ENCODE measurements around the gene MUC5B. TPM values are rescaled to one million over a fixed set of nuclear protein-coding genes. Genes with fewer than 3 reads are reported as not detected.

MUC5B gene
- total RNA-seq, 1 donor from 2014 or later = not detected

DNA sequence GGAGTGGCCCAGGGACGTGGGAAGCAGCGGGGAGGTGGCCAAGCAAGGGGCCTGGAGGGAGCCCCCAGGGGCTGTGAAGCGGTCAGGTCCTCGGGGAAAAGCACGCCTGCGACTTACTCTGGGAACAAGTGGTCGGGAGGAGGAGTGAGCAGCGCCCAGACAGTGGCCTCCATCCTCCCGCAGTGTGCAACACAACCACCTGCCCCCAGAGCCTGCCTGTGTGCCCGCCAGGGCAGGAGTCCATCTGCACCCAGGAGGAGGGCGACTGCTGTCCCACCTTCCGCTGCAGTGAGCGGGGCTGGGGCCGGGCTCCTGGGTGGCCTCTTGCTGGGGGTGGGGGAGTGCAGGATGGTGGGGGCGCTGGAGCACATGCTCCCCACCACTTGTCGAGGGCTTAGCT, 35.0 kb downstream of the MUC5B start:
- H3K79me2 ChIP-seq (ENCODE audit: insufficient read depth, low read length) = no peaks in the 10 kb centered on the region
- Mint-ChIP-seq H3K27ac (ENCODE audit: unreplicated experiment) (no peak overlapping the region), H3K9me3 (ENCODE audit: unreplicated experiment) (peaks cover 4% of the 10 kb centered on the region), H3K4me1 (ENCODE audit: low read depth, unreplicated experiment) (no peaks in the 10 kb centered on the region), H3K4me3 (ENCODE audit: unreplicated experiment) (no peak overlapping the region), H3K36me3 (ENCODE audit: low read depth, unreplicated experiment) (peaks cover 3% of the 10 kb centered on the region), H3K27me3 (ENCODE audit: low read depth, unreplicated experiment) (peaks cover 4% of the 10 kb centered on the region)
- H3K36me3 ChIP-seq (ENCODE audit: insufficient read depth, low read length) = no peaks in the 10 kb centered on the region
- TF ChIP-seq EZH2 (IDR thresholded peaks at IDR 0.05; ENCODE audit: insufficient read depth, low read length) = no peak
- TF ChIP-seq, protein P1, sequence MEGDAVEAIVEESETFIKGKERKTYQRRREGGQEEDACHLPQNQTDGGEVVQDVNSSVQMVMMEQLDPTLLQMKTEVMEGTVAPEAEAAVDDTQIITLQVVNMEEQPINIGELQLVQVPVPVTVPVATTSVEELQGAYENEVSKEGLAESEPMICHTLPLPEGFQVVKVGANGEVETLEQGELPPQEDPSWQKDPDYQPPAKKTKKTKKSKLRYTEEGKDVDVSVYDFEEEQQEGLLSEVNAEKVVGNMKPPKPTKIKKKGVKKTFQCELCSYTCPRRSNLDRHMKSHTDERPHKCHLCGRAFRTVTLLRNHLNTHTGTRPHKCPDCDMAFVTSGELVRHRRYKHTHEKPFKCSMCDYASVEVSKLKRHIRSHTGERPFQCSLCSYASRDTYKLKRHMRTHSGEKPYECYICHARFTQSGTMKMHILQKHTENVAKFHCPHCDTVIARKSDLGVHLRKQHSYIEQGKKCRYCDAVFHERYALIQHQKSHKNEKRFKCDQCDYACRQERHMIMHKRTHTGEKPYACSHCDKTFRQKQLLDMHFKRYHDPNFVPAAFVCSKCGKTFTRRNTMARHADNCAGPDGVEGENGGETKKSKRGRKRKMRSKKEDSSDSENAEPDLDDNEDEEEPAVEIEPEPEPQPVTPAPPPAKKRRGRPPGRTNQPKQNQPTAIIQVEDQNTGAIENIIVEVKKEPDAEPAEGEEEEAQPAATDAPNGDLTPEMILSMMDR (IDR thresholded peaks at IDR 0.05; ENCODE audit: insufficient read depth, low read depth, low read length) = no peak
- H3K27ac ChIP-seq (ENCODE audit: low read depth, low read length) = no peak overlapping the region
- H3K9ac ChIP-seq (ENCODE audit: low read length) = no peak overlapping the region
- H3K27me3 ChIP-seq (ENCODE audit: insufficient read depth, low read length) = no peaks in the 10 kb centered on the region
- no peak overlapping the region for H2AFZ ChIP-seq (ENCODE audit: low read depth, low read length)
- H3K9me3 ChIP-seq (ENCODE audit: insufficient read depth, low read depth, low read length) = no peaks in the 10 kb centered on the region
- no peak overlapping the region for H3K4me2 ChIP-seq (ENCODE audit: low read length)
- H3K4me3 ChIP-seq (ENCODE audit: insufficient read depth, low read depth, low read length) = no peak overlapping the region
- FAIRE-seq (no peak), DNase-seq (ENCODE audit: low read depth) (no peak)
- H4K20me1 ChIP-seq (ENCODE audit: insufficient read depth, low read length) = no peaks in the 10 kb centered on the region
- H3K4me1 ChIP-seq (ENCODE audit: insufficient read depth, low read length) = no peaks in the 10 kb centered on the region

DNA sequence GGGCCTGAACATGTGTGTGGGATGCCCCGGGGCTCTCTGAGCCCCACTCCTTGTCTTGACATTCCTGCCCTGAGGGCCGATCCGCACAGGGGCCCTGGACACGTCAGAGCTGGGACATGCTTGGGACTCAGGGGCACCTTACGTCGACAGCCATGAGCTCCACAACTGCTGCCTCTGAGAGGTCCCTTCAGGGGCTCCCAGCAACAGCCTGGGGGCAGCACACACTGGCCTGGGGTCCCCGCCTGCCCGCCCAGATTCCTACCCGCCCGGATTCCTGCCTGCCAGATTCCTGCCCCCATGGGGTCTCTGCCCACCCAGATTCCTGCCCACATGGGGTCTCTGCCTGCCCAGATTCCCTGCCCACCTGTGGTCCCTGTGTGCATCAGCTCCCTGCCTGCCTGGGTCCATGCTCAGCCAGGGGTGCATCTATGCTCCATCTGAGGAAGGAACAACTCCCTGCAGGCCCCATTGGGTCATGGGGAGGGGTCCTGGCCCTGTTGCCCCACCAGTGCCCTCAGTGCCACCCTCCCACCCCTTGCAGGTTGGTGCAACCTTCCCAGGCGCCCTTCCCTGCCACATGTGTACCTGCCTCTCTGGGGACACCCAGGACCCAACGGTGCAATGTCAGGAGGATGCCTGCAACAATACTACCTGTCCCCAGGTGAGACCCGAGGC, 35.7 kb downstream of the MUC5B start:
- Mint-ChIP-seq H3K27me3 (ENCODE audit: low read depth, unreplicated experiment) (peaks cover 4% of the 10 kb centered on the region), H3K36me3 (ENCODE audit: low read depth, unreplicated experiment) (peaks cover 2% of the 10 kb centered on the region), H3K27ac (ENCODE audit: unreplicated experiment) (no peak overlapping the region), H3K9me3 (ENCODE audit: unreplicated experiment) (peaks cover 1% of the 10 kb centered on the region), H3K4me3 (ENCODE audit: unreplicated experiment) (peak overlapping the region; percentile 45), H3K4me1 (ENCODE audit: low read depth, unreplicated experiment) (no peaks in the 10 kb centered on the region)
- Histone ChIP-seq H3K36me3 (ENCODE audit: insufficient read depth, low read length) (no peaks in the 10 kb centered on the region), H3K79me2 (ENCODE audit: insufficient read depth, low read length) (no peaks in the 10 kb centered on the region), H2AFZ (ENCODE audit: low read depth, low read length) (no peak overlapping the region), H3K27me3 (ENCODE audit: insufficient read depth, low read length) (no peaks in the 10 kb centered on the region), H3K4me3 (ENCODE audit: insufficient read depth, low read depth, low read length) (no peak overlapping the region), H3K9me3 (ENCODE audit: insufficient read depth, low read depth, low read length) (no peaks in the 10 kb centered on the region), H4K20me1 (ENCODE audit: insufficient read depth, low read length) (no peaks in the 10 kb centered on the region), H3K9ac (ENCODE audit: low read length) (no peak overlapping the region), H3K4me1 (ENCODE audit: insufficient read depth, low read length) (no peaks in the 10 kb centered on the region), H3K27ac (ENCODE audit: low read depth, low read length) (no peak overlapping the region), H3K4me2 (ENCODE audit: low read length) (no peak overlapping the region)
- TF ChIP-seq, protein P1 (IDR thresholded peaks at IDR 0.05; ENCODE audit: insufficient read depth, low read depth, low read length) = no peak
- TF ChIP-seq EZH2 (IDR thresholded peaks at IDR 0.05; ENCODE audit: insufficient read depth, low read length) = no peak
- DNase-seq (ENCODE audit: low read depth) (no peak), FAIRE-seq (no peak)

DNA sequence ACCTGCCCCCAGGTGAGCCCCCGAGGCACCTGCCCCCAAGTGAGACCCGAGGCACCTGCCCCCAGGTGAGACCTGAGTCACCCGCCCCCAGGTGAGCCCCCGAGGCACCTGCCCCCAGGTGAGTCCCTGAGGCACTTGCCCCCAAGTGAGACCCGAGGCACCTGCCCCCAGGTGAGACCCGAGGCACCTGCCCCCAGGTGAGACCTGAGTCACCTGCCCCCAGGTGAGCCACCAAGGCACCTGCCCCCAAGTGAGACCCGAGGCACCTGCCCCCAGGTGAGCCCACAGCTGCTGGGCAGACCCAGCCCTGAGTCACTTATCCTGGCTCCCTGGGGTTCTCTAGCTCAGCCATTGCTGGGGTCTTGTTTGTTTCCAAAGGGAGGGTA, 36.2 kb downstream of the MUC5B start:
- Mint-ChIP-seq H3K9me3 (ENCODE audit: unreplicated experiment) (no peaks in the 10 kb centered on the region), H3K27ac (ENCODE audit: unreplicated experiment) (no peak overlapping the region), H3K4me1 (ENCODE audit: low read depth, unreplicated experiment) (no peaks in the 10 kb centered on the region), H3K36me3 (ENCODE audit: low read depth, unreplicated experiment) (no peaks in the 10 kb centered on the region), H3K4me3 (ENCODE audit: unreplicated experiment) (no peak overlapping the region), H3K27me3 (ENCODE audit: low read depth, unreplicated experiment) (peaks cover 2% of the 10 kb centered on the region)
- Histone ChIP-seq H3K4me2 (ENCODE audit: low read length) (no peak overlapping the region), H3K4me3 (ENCODE audit: insufficient read depth, low read depth, low read length) (no peak overlapping the region), H3K9ac (ENCODE audit: low read length) (no peak overlapping the region), H3K79me2 (ENCODE audit: insufficient read depth, low read length) (no peaks in the 10 kb centered on the region), H3K9me3 (ENCODE audit: insufficient read depth, low read depth, low read length) (no peaks in the 10 kb centered on the region), H3K36me3 (ENCODE audit: insufficient read depth, low read length) (no peaks in the 10 kb centered on the region), H4K20me1 (ENCODE audit: insufficient read depth, low read length) (no peaks in the 10 kb centered on the region), H3K27me3 (ENCODE audit: insufficient read depth, low read length) (no peaks in the 10 kb centered on the region), H3K4me1 (ENCODE audit: insufficient read depth, low read length) (no peaks in the 10 kb centered on the region), H3K27ac (ENCODE audit: low read depth, low read length) (no peak overlapping the region), H2AFZ (ENCODE audit: low read depth, low read length) (no peak overlapping the region)
- TF ChIP-seq EZH2 (IDR thresholded peaks at IDR 0.05; ENCODE audit: insufficient read depth, low read length) = no peak
- TF ChIP-seq, protein P1 (IDR thresholded peaks at IDR 0.05; ENCODE audit: insufficient read depth, low read depth, low read length) = no peak
- FAIRE-seq (no peak), DNase-seq (ENCODE audit: low read depth) (no peak)

Data from astrocyte (in vitro differentiated cells and primary cell).